SK-N-SH (cell line): ENCODE results near the gene COLQ.

ENCODE experiments used
- CTCF ChIP-seq: fragments of 200-600 bp; sonication (generic); IDR thresholded peaks from 2 replicates; pipeline ENCODE4 v1.6.1; 2017; ENCODE audit warnings: antibody characterized with exemption, mild to moderate bottlenecking, moderate library complexity
- EP300 ChIP-seq, 2 experiments: IDR thresholded peaks; 2 replicates each; pipeline versions ENCODE4 v1.4.0 to v1.6.1; 2012; ENCODE audit warnings: borderline replicate concordance in 1 of 2, low read depth in 1 of 2, low read length in 1 of 2
- GABPA ChIP-seq: IDR thresholded peaks from 2 replicates; pipeline ENCODE4 v1.4.0; 2012; ENCODE audit warnings: low read depth, mild to moderate bottlenecking
- MAX ChIP-seq: IDR thresholded peaks from 2 replicates; pipeline ENCODE4 v1.4.0; 2012; ENCODE audit warnings: low read depth
- POLR2AphosphoS5 ChIP-seq: IDR thresholded peaks from 2 replicates; pipeline ENCODE4 v1.6.1; 2012; ENCODE audit warnings: low read depth, low read length
- SIN3A ChIP-seq: IDR thresholded peaks from 2 replicates; pipeline ENCODE4 v1.6.1; 2012; ENCODE audit warnings: low read depth, mild to moderate bottlenecking, low read length, moderate library complexity, borderline replicate concordance
- SMC3 ChIP-seq: IDR thresholded peaks from 2 replicates; pipeline ENCODE4 v1.6.1; 2012; ENCODE audit warnings: low read depth, low read length, improper control_type of control experiment
- TEAD4 ChIP-seq: IDR thresholded peaks from 2 replicates; pipeline ENCODE4 v1.4.0; 2012; ENCODE audit warnings: mild to moderate bottlenecking, borderline replicate concordance; ENCODE audit not compliant: insufficient read depth

DNA sequence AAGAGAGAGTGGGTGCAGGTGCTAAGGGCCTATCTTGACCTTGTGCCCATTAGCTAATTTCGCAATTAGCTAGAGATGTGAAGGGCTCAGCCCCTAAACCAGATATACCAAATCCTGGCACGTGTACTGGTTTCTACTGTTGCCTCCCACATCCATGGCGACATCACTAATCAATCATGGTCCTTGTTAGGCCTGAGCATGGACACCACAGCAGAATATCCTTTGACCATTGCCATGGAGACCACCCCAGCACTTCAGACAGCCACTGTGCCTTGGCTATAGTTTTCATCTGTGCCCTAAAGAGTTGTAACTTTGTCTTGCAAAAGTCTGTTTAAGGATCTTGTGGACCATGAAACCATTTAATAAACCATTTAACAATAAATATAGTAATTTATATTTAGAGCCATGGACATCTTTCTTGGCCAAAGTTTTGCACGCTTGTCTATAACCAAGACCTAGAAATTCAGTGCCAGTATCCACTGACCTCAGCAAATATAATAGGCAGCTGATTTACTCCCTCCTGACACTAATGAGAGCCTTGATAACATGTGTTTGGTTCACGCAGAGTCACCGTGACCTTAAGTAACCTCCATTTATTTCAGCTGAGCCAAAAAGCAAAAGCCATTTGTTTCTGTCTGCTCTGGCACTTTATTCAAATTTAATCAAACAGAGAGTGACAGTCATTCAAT, 43.4 kb downstream of the COLQ start:
- TF ChIP-seq CTCF (no peak), SIN3A (no peak), MAX (no peak), SMC3 (no peak), EP300 (IDR thresholded peaks at IDR 0.05; ENCODE audit: borderline replicate concordance in 1 of 2, low read depth in 1 of 2, low read length in 1 of 2) (peak in 1 of 2 experiments; percentile 71; a peak in 2 of 4 replicates), POLR2AphosphoS5 (no peak), GABPA (no peak), TEAD4 (no peak)
